Liver (tissue), 9 donors: ENCODE results near the gene KCTD8. TPM values are rescaled to one million over a fixed set of nuclear protein-coding genes. Genes with fewer than 3 reads are reported as not detected.

Experiments used
- DNase-seq: peaks from one replicate; pipeline ENCODE4 v3.0.0-alpha.2; 2017; ENCODE audit warnings: low spot score
- H3K27ac ChIP-seq, 2 donors: one replicate each; pipeline ENCODE4 v1.7.0; 2013; ENCODE audit warnings: inconsistent platforms in 2 of 2, low read length in 2 of 2, control low read depth in 1 of 2, low read depth in 1 of 2, mild to moderate bottlenecking in 1 of 2
- H3K27me3 ChIP-seq, 4 donors: one replicate each; pipeline versions ENCODE4 v1.6.1 to v1.7.0; 2013; ENCODE audit warnings: low read length in 3 of 4, inconsistent platforms in 1 of 4, mild to moderate bottlenecking in 1 of 4, moderate library complexity in 1 of 4; ENCODE audit not compliant: control insufficient read depth in 4 of 4, insufficient read depth in 4 of 4
- H3K36me3 ChIP-seq, 4 donors: one replicate each; pipeline versions ENCODE4 v1.6.1 to v1.7.0; 2013; ENCODE audit warnings: low read length in 3 of 4, mild to moderate bottlenecking in 3 of 4, low read depth in 1 of 4, moderate library complexity in 1 of 4; ENCODE audit not compliant: control insufficient read depth in 4 of 4, insufficient read depth in 3 of 4
- H3K4me1 ChIP-seq, 4 donors: one replicate each; pipeline versions ENCODE4 v1.6.1 to v1.7.0; 2013; ENCODE audit warnings: low read length in 3 of 4, mild to moderate bottlenecking in 3 of 4, moderate library complexity in 1 of 4; ENCODE audit not compliant: control insufficient read depth in 4 of 4, insufficient read depth in 4 of 4
- H3K4me3 ChIP-seq, 3 donors: one replicate each; pipeline versions ENCODE4 v1.6.1 to v1.7.0; 2013; ENCODE audit warnings: low read length in 3 of 3, control low read depth in 1 of 3, low read depth in 1 of 3, mild to moderate bottlenecking in 1 of 3
- H3K9ac ChIP-seq, 2 donors: one replicate each; pipeline ENCODE4 v1.7.0; 2013; ENCODE audit warnings: low read length in 2 of 2, mild to moderate bottlenecking in 2 of 2, moderate library complexity in 2 of 2, control low read depth in 1 of 2, low read depth in 1 of 2
- H3K9me3 ChIP-seq, 4 donors: one replicate each; pipeline versions ENCODE4 v1.6.1 to v1.7.0; 2013; ENCODE audit warnings: low read length in 3 of 4; ENCODE audit not compliant: control insufficient read depth in 4 of 4
- ATF3 ChIP-seq: IDR thresholded peaks from 2 replicates; pipeline ENCODE4 v1.6.1; 2016; ENCODE audit warnings: antibody characterized with exemption
- CTCF ChIP-seq: fragments of 150-350 bp; IDR thresholded peaks from 2 replicates; pipeline ENCODE4 v1.5.1; 2017; ENCODE audit warnings: improper control_type of control experiment, low read depth, low read length; ENCODE audit not compliant: missing input control
- EGR1 ChIP-seq, 2 donors: IDR thresholded peaks; 2 replicates each; pipeline ENCODE4 v1.6.1; 2016 to 2018; ENCODE audit warnings: antibody characterized with exemption in 2 of 2, low read depth in 2 of 2
- FOXA1 ChIP-seq: IDR thresholded peaks from 2 replicates; pipeline ENCODE4 v1.6.1; 2016; ENCODE audit warnings: antibody characterized with exemption
- FOXA2 ChIP-seq: IDR thresholded peaks from 2 replicates; pipeline ENCODE4 v1.6.1; 2016; ENCODE audit warnings: antibody characterized with exemption
- GABPA ChIP-seq, 2 donors: IDR thresholded peaks in 1 of 2; conservative IDR thresholded peaks in 1 of 2; 2 replicates each; pipeline ENCODE4 v1.6.1; 2016; ENCODE audit warnings: antibody characterized with exemption in 2 of 2, mild to moderate bottlenecking in 1 of 2, moderate library complexity in 1 of 2
- HNF4A ChIP-seq, 2 donors: conservative IDR thresholded peaks; 2 replicates each; pipeline ENCODE4 v1.6.1; 2016; ENCODE audit warnings: antibody characterized with exemption in 2 of 2, mild to moderate bottlenecking in 2 of 2
- HNF4G ChIP-seq: IDR thresholded peaks from 2 replicates; pipeline ENCODE4 v1.6.1; 2016; ENCODE audit warnings: antibody characterized with exemption
- JUND ChIP-seq, 2 donors: IDR thresholded peaks; 2 replicates each; pipeline ENCODE4 v1.6.1; 2016; ENCODE audit warnings: antibody characterized with exemption in 2 of 2
- MAX ChIP-seq: IDR thresholded peaks from 2 replicates; pipeline ENCODE4 v1.6.1; 2016; ENCODE audit warnings: antibody characterized with exemption
- NR2F2 ChIP-seq: IDR thresholded peaks from 2 replicates; pipeline ENCODE4 v1.6.1; 2016; ENCODE audit warnings: antibody characterized with exemption
- RAD21 ChIP-seq, 2 donors: IDR thresholded peaks; 2 replicates each; pipeline ENCODE4 v1.6.1; 2016; ENCODE audit warnings: antibody characterized with exemption in 2 of 2, mild to moderate bottlenecking in 2 of 2
- REST ChIP-seq: IDR thresholded peaks from 2 replicates; pipeline ENCODE4 v1.6.1; 2016; ENCODE audit warnings: antibody characterized with exemption, mild to moderate bottlenecking
- RXRA ChIP-seq, 2 donors: IDR thresholded peaks; 2 replicates each; pipeline ENCODE4 v1.6.1; 2017 to 2018; ENCODE audit warnings: antibody characterized with exemption in 2 of 2, mild to moderate bottlenecking in 1 of 2
- SP1 ChIP-seq: IDR thresholded peaks from 2 replicates; pipeline ENCODE4 v1.6.1; 2018; ENCODE audit warnings: antibody characterized with exemption, mild to moderate bottlenecking
- TAF1 ChIP-seq: conservative IDR thresholded peaks from 2 replicates; pipeline ENCODE4 v1.6.1; 2016; ENCODE audit warnings: antibody characterized with exemption, mild to moderate bottlenecking
- YY1 ChIP-seq: IDR thresholded peaks from 2 replicates; pipeline ENCODE4 v1.6.1; 2016; ENCODE audit warnings: antibody characterized with exemption, mild to moderate bottlenecking
- ZBTB33 ChIP-seq: IDR thresholded peaks from 2 replicates; pipeline ENCODE4 v1.6.1; 2016; ENCODE audit warnings: antibody characterized with exemption
- WGBS: extraction: QIAGEN DNeasy Blood & Tissue Kit; methylation state at CpG from one replicate; pipeline ENCODE4 v1.1.7; 2013; 5-methylcytosine and 5-hydroxymethylcytosine counted together
- polyA plus RNA-seq, 2 donors: library from polyadenylated mRNA; stranded (reverse) in 1 of 2; unstranded in 1 of 2; fragments of 200-250 nt in 1 of 2; fragments of >200 nt in 1 of 2; fragmentation: Nextera tagmentation in 1 of 2; extraction: Ambion mirVana in 1 of 2; gene quantifications; one replicate each; pipeline versions ENCODE4 v1.2.1 to v1.2.3, GENCODE V29; 2013 to 2015
- total RNA-seq, 2 donors: library from RNA; depleted of rRNA; stranded (reverse); fragments of >200 nt; gene quantifications; one replicate each; pipeline ENCODE4 v1.2.3, GENCODE V29; 2014
- donor health status: healthy.
- donor health status: healthy.
- donor health status: healthy.
- donor health status: healthy.
- donor health status: healthy.

The KCTD8 gene
- total and polyA plus RNA-seq, 4 donors: not detected

DNA sequence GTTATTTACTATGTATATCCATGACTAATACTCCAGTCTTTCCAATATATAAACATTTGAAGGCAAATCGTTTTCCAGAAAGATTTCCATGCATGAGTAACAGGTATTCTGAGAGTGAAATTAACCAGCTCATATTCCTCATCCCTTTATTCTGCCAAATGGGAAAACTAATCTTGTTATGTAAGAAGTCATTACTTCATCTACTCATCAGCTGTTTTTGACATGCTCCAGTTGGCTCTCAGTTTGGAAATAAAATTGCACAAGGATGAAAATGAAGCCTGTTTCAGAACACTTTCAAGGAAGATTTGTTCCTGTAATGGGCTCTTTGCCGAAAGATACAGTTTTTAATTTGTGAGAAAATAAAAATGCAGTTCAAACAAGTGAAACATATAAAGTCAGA is 121.9 kb downstream of the KCTD8 start:
- Histone ChIP-seq H3K36me3 (no peaks in the 10 kb centered on the region), H3K4me1 (no peaks in the 10 kb centered on the region), H3K9me3 (no peaks in the 10 kb centered on the region), H3K4me3 (no peak overlapping the region), H3K27me3 (no peaks in the 10 kb centered on the region), H3K27ac (no peak overlapping the region), H3K9ac (no peak overlapping the region)
- DNase-seq: no peak
- WGBS: 44% methylated on average over 2 of the region's 2 CpGs
- TF ChIP-seq TAF1: no peak

DNA sequence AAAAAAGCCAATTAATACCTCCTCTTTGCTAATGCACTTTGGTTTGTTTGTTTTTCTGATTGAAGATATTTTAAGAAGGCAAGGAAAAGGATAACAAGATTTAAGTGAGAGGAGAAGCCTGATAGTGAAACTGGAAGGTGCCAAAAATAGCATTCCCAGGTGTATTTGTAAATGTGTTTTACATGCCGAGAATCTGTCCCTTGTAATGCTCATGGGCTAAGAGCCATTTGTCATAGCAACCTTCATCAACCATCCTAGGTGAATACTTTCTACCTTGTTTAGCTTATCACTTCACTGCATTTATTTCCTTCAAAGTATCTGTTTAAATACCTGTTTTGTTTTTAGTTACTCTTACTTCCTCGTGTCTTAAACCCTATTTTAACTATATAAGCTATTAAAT is 127.8 kb downstream of the KCTD8 start:
- TF ChIP-seq GABPA (IDR thresholded peaks at IDR 0.05 in 1 of 2, conservative IDR thresholded peaks at IDR 0.05 in 1 of 2) (no peak), HNF4A (conservative IDR thresholded peaks at IDR 0.05) (no peak), FOXA2 (no peak), JUND (IDR thresholded peaks at IDR 0.05) (no peak), ZBTB33 (no peak), YY1 (no peak), SP1 (no peak), HNF4G (no peak), RXRA (IDR thresholded peaks at IDR 0.05) (no peak), RAD21 (IDR thresholded peaks at IDR 0.05) (no peak), REST (no peak), FOXA1 (no peak), TAF1 (no peak), MAX (no peak), NR2F2 (no peak), EGR1 (IDR thresholded peaks at IDR 0.05; ENCODE audit: low read depth in 2 of 2) (no peak), ATF3 (no peak), CTCF (no peak)

More for the DNA sequence above, 127.8 kb downstream of the KCTD8 start:
- H3K9ac ChIP-seq: no peak overlapping the region
- H3K27me3 ChIP-seq: no peaks in the 10 kb centered on the region
- no peaks in the 10 kb centered on the region for H3K36me3 ChIP-seq
- DNase-seq: no peak
- no peak overlapping the region for H3K27ac ChIP-seq
- no peak overlapping the region for H3K4me3 ChIP-seq
- 31% methylated on average over 2 of the region's 2 CpGs for WGBS
- H3K9me3 ChIP-seq: no peaks in the 10 kb centered on the region
- H3K4me1 ChIP-seq: no peaks in the 10 kb centered on the region
